Activated naive CD4-positive, alpha-beta T cell treated with anti-CD3 and anti-CD28 coated beads, Interleukin-2, amount 50 U/mL, for 16 hours (primary cell): ENCODE results near the gene BRICD5.

ENCODE experiments used
- DNase-seq: peaks from one replicate; pipeline ENCODE4 v3.0.0-alpha.2; 2020

The BRICD5 gene

GRCh38 chr16:2237102-2237482, 26.4 kb upstream of the BRICD5 start:
- DNase-seq: no peak

- no peak for DNase-seq
Measured at GRCh38 chr16:2236337-2237101, 25.9 kb upstream of the BRICD5 start, which contains the start of gene DNASE1L2. DNASE1L2 (plus strand) TSS chr16:2236444; CDS start chr16:2236817, 373 bp downstream.

GRCh38 chr16:2235695-2236336, 25.2 kb upstream of the BRICD5 start:
- no peak for DNase-seq

DNA sequence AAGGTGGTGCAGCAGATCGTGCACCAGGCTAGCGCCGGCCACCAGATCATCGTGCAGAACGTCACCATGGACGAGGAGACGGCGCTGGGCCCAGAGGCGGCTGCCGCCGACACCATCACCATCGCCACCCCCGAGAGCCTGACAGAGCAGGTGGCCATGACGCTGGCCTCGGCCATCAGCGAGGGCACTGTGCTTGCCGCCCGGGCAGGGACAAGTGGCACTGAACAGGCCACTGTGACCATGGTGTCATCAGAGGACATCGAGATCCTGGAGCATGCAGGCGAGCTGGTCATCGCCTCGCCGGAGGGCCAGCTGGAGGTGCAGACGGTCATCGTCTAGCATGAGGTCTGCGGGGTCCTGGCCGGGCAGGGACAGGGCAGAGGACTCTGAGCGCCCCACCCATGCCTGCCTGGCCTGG, 24.6 kb upstream of the BRICD5 start:
- no peak for DNase-seq

- DNase-seq: no peak
Measured at GRCh38 chr16:2234813-2235170, 24.1 kb upstream of the BRICD5 start.

- DNase-seq: no peak
Measured at GRCh38 chr16:2233872-2234812, 23.5 kb upstream of the BRICD5 start.

DNA sequence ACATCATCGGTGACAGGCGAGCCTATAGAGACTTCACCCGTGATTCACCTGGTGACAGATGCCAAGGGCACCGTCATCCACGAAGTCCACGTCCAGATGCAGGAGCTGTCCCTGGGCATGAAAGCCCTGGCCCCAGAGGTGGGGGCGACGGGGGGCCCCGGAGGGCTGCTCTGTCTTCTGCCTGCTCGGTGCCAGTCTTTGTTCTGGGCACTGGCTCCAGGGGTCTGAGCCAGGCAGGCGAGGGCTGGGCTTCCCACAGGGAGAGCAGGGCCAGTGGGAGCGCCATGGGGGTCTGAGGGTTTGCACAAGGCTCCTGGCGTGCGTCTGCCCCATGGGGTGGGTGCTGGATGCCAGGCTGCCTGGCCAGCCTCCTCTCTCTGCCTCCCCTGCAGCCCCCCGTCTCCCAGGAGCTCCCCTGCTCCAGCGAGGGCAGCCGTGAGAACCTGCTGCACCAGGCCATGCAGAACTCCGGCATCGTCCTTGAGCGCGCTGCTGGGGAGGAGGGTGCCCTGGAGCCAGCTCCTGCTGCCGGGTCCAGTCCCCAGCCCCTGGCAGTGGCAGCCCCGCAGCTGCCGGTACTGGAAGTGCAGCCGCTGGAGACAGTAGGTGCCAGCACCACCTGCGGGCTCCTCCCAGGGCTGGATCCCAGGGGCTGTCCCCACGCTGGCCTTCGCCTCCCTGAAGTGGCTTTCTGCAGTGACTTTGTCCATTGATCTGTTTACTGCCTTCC, 22.5 kb upstream of the BRICD5 start:
- no peak for DNase-seq

GRCh38 chr16:2232094-2232990, 21.7 kb upstream of the BRICD5 start:
- no peak for DNase-seq

- no peak for DNase-seq
Measured at GRCh38 chr16:2231016-2231931, 20.6 kb upstream of the BRICD5 start.

DNA sequence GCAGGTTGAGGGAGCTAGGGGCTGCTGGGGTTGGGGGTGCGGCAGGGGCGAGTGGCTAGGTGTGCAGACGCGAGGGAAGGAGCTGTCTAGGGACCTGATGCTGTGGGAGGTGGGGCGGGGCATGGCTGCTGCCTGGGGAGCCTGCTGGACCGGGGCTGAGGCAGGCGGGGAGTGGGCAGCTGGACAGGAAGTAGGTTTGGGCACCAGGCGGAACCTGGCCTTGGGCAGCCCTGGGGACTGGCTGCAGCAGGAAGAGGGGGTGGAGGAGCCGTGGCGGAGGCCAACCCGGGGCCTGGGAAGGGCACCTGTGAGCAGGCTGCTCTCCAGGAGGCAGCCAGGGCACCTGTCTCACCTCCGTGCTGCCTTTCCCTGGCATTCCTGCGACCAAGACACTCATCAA, 19.7 kb upstream of the BRICD5 start:
- no peak for DNase-seq

GRCh38 chr16:2229632-2230250, 19.1 kb upstream of the BRICD5 start:
- no peak for DNase-seq

DNA sequence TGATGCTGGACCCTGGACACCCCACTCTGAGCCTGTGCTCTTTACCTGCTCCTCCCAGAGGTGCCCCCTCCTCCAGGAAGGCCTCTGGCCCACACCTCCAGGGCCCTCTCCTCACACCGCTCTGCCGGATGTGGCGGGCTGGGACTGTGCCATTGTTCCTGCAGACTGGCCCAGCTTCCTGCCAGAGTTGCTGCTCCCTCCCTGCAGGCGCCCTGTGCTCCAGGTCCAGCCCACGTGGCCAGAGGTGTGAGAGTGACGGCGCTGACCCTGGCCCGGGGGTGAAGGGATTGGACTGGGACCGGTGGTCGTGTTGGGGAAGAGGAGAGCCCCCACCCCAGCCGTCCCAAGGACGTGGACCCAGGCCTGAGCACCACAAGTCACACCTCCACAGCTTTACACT, 18.4 kb upstream of the BRICD5 start:
- DNase-seq: no peak

DNA sequence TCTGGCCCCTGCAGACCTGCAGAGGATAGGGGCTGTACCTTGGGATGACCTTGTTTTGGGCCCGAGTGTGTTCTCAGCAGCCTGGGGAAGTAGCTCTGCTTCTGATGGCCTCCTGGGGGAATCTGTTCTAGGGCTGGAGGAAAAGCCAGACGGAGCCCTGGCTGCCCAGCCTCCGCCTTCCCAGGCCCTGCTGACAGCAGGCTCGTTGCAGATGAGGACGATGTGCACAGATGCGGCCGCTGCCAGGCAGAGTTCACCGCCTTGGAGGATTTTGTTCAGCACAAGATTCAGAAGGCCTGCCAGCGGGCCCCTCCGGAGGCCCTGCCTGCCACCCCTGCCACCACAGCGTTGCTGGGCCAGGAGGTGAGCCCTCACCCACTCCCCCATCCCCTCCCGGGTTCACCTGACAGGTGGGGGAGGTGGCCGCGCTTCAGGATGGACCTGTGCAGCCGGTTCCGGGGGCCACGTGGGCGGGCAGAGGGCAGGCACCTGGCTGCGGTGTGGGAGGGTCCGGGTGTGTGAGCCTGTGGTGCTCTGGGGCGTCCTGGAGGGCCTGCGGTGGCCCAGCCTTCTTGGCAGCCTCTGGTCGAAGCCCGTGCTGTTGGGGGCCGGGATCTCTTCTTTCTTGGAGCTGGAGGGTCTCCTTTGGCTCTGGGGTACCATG, 17.6 kb upstream of the BRICD5 start:
- DNase-seq: no peak

DNA sequence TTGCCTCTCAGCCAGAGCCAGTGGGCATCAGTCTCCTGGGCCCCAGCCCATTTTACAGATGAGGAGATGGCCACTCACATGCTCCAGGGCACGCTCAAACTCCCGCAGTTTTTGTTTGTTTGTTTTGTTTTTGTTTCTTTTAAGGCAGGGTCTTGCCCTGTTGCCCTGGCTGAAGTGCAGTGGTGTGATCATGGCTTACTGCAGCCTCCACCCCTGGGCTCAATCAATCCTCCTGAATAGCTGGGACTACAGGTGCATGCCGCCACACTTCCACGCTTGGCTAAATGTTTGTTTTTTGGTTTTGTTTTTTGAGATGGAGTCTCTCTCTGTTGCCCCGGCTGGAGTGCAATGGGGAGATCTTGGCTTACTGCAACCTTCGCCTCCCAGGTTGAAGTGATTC, 16.3 kb upstream of the BRICD5 start:
- DNase-seq: no peak

DNA sequence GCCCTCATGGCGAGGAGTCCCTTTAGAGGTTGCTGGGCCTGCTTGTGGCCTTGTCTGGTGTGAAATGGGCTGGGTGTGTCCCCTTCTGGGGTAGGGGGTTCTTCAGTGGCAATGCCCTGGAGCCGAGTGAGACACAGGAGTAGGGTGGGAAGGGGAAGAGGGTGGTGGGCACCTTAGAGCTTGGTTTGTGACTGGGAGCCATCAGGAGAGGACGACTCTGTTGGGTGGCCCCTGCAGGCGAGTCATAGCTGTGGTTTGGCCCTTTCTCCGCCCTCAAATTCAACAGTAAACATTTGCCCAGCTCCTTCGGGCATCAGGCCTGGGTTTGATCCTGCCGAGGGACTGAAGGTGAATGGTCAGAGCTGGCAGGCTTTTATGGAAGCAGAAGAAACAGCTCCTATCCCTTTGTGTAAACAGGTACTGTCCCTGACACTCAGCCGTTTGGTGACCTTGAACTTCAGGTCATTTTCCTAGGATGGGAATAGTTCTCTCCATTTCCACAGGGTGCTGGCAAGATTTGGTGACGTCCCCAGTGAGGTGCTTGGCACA, 15.7 kb upstream of the BRICD5 start:
- no peak for DNase-seq

- peak; percentile 28 for DNase-seq
Measured at GRCh38 chr16:2223942-2224486, 13.4 kb upstream of the BRICD5 start.

GRCh38 chr16:2223221-2223941, 12.7 kb upstream of the BRICD5 start, which contains the start of gene E4F1:
E4F1 (plus strand) TSS chr16:2223591; CDS start chr16:2223614, 23 bp downstream.
- DNase-seq: peak; percentile 100

- DNase-seq: no peak
Measured at GRCh38 chr16:2216330-2216729, 5.7 kb upstream of the BRICD5 start.
